ENCODE results near the gene PIPOX. TPM values are rescaled to one million over a fixed set of nuclear protein-coding genes. Genes with fewer than 3 reads are reported as not detected.

Gene PIPOX
- total and polyA plus RNA-seq, 2 donors from 2014 or later: 2.8 to 78.0 TPM

GRCh38 chr17:29048440-29049368 is 5.8 kb downstream of the PIPOX start:
- Histone ChIP-seq H3K27me3 (ENCODE audit: control insufficient read depth, insufficient read depth, low read length) (no peaks in the 10 kb centered on the region), H3K27ac (ENCODE audit: low read depth in 2 of 2, low read length in 2 of 2) (no peak overlapping the region), H3K4me3 (ENCODE audit: low read length in 3 of 3) (no peak overlapping the region), H3K4me1 (ENCODE audit: control insufficient read depth in 2 of 3, insufficient read depth in 2 of 3, low read depth in 1 of 3, low read length in 3 of 3) (peaks cover 0 to 7% (median 0%) of the 10 kb centered on the region in 3 donors), H3K36me3 (ENCODE audit: control insufficient read depth in 2 of 3, insufficient read depth in 3 of 3, low read length in 3 of 3) (peaks cover 0 to 2% (median 0%) of the 10 kb centered on the region in 3 donors), H3K9ac (ENCODE audit: low read length in 3 of 3) (no peak overlapping the region), H3K9me3 (ENCODE audit: control insufficient read depth in 2 of 3, insufficient read depth in 1 of 3, low read length in 3 of 3) (no peaks in the 10 kb centered on the region)
- TF ChIP-seq CTCF (IDR thresholded peaks at IDR 0.05; ENCODE audit: borderline replicate concordance, extremely low read depth, insufficient read depth): no peak
- no peak for FAIRE-seq
- intact Hi-C loops (cut with DNase I): no loop called here
- peak in 4 of 5 donors; percentile 36 to 64 (median 40) for DNase-seq

GRCh38 chr17:29049541-29050145 is 6.7 kb downstream of the PIPOX start:
- FAIRE-seq (no peak), DNase-seq (no peak)
- peaks cover 0 to 2% (median 0%) of the 10 kb centered on the region in 3 donors for H3K36me3 ChIP-seq (ENCODE audit: control insufficient read depth in 2 of 3, insufficient read depth in 3 of 3, low read length in 3 of 3)
- no peak for TF ChIP-seq CTCF (IDR thresholded peaks at IDR 0.05; ENCODE audit: borderline replicate concordance, extremely low read depth, insufficient read depth)
- H3K27me3 ChIP-seq (ENCODE audit: control insufficient read depth, insufficient read depth, low read length): no peaks in the 10 kb centered on the region
- no peaks in the 10 kb centered on the region for H3K9me3 ChIP-seq (ENCODE audit: control insufficient read depth in 2 of 3, insufficient read depth in 1 of 3, low read length in 3 of 3)
- H3K4me1 ChIP-seq (ENCODE audit: control insufficient read depth in 2 of 3, insufficient read depth in 2 of 3, low read depth in 1 of 3, low read length in 3 of 3): peaks cover 0 to 7% (median 0%) of the 10 kb centered on the region in 3 donors
- intact Hi-C loops (cut with DNase I): no loop called here
- H3K4me3 ChIP-seq (ENCODE audit: low read length in 3 of 3): no peak overlapping the region
- H3K27ac ChIP-seq (ENCODE audit: low read depth in 2 of 2, low read length in 2 of 2): no peak overlapping the region
- no peak overlapping the region for H3K9ac ChIP-seq (ENCODE audit: low read length in 3 of 3)

- no peaks in the 10 kb centered on the region for H3K9me3 ChIP-seq (ENCODE audit: control insufficient read depth in 2 of 3, insufficient read depth in 1 of 3, low read length in 3 of 3)
- no peak overlapping the region for H3K9ac ChIP-seq (ENCODE audit: low read length in 3 of 3)
- DNase-seq (no peak), FAIRE-seq (no peak)
- peaks cover 0 to 2% (median 0%) of the 10 kb centered on the region in 3 donors for H3K36me3 ChIP-seq (ENCODE audit: control insufficient read depth in 2 of 3, insufficient read depth in 3 of 3, low read length in 3 of 3)
- H3K4me3 ChIP-seq (ENCODE audit: low read length in 3 of 3): no peak overlapping the region
- no peaks in the 10 kb centered on the region for H3K27me3 ChIP-seq (ENCODE audit: control insufficient read depth, insufficient read depth, low read length)
- no peak overlapping the region for H3K27ac ChIP-seq (ENCODE audit: low read depth in 2 of 2, low read length in 2 of 2)
- H3K4me1 ChIP-seq (ENCODE audit: control insufficient read depth in 2 of 3, insufficient read depth in 2 of 3, low read depth in 1 of 3, low read length in 3 of 3): peaks cover 0 to 7% (median 0%) of the 10 kb centered on the region in 3 donors
- TF ChIP-seq CTCF (IDR thresholded peaks at IDR 0.05; ENCODE audit: borderline replicate concordance, extremely low read depth, insufficient read depth): no peak
- intact Hi-C loops (cut with DNase I): no loop called here
Measured at GRCh38 chr17:29050176-29050575, 7.2 kb downstream of the PIPOX start.

Measured in kidney (tissue), 14 donors.